Breast epithelium (tissue), 3 donors: ENCODE results near the gene CCDC39.

Experiments used
- CTCF ChIP-seq, 3 donors: fragments of 450-650 bp; IDR thresholded peaks; one replicate each; pipeline ENCODE4 v1.5.1; 2016 to 2017; ENCODE audit warnings: antibody characterized with exemption in 3 of 3, mild to moderate bottlenecking in 3 of 3, moderate library complexity in 3 of 3
- POLR2A ChIP-seq: fragments of 450-650 bp; IDR thresholded peaks from one replicate; pipeline ENCODE4 v1.6.1; 2016; ENCODE audit warnings: antibody characterized with exemption, mild to moderate bottlenecking, moderate library complexity

GRCh38 chr3:180617049-180617448 lies 62.2 kb downstream of the CCDC39 start:
- TF ChIP-seq CTCF (IDR thresholded peaks at IDR 0.05), result no peak
- TF ChIP-seq POLR2A, result no peak
